GM12878 (cell line): ENCODE results near the gene CADPS. TPM values are rescaled to one million over a fixed set of nuclear protein-coding genes. Genes with fewer than 3 reads are reported as not detected.

ENCODE experiments used
- ATAC-seq: fragments of 200-7000 bp; cut with Tn5 transposase; 3 replicates; pipeline ENCODE4 v1.9.1; 2020; ENCODE audit warnings: mild to moderate bottlenecking, moderate library complexity
- BruUV-seq: library from RNA; stranded (reverse); fragments of 400-500 nt; replicated peaks from 2 replicates; lab custom pipeline; 2021; lab: Mats Ljungman, UMichigan
- CTCF ChIA-PET: fragments of 300-600 bp; sonication (Branson Sonifier 250); formaldehyde crosslinking; extraction: SDS; loops from one replicate; lab custom pipeline; 2021; ENCODE audit warnings: inconsistent platforms; lab: Yijun Ruan, JAX
- POLR2A ChIA-PET: fragments of 350-600 bp; formaldehyde crosslinking; extraction: SDS; loops from one replicate; lab custom pipeline; 2021; ENCODE audit warnings: inconsistent platforms; lab: Charles Lee
- RAD21 ChIA-PET: fragments of 300-600 bp; sonication (Branson Sonifier 250); formaldehyde crosslinking; loops from one replicate; lab custom pipeline; 2023; ENCODE audit warnings: antibody characterized with exemption; ENCODE audit not compliant: unreplicated experiment; lab: Charles Lee
- SMC1A ChIA-PET: fragments of 300-600 bp; sonication (Branson Sonifier 250); formaldehyde crosslinking; loops from one replicate; lab custom pipeline; 2023; ENCODE audit not compliant: unreplicated experiment, uncharacterized antibody; lab: Charles Lee
- DNase-seq: peaks from one replicate; pipeline ENCODE4 v3.0.0-alpha.2; 2011; ENCODE audit warnings: low read depth, low spot score
- FAIRE-seq: peaks from 3 replicates; lab custom pipeline; 2011; peaks lifted over from hg19 to GRCh38; lab: Jason Lieb, UNC
- H2AFZ ChIP-seq: 2 replicates; pipeline ENCODE4 v1.6.0; 2011; ENCODE audit warnings: low read depth, low read length, control low read depth; ENCODE audit not compliant: control insufficient read depth
- H3K27ac ChIP-seq: 2 replicates; pipeline ENCODE4 v1.5.1; 2011; ENCODE audit warnings: control low read depth; ENCODE audit not compliant: control insufficient read depth, insufficient read depth
- H3K27me3 ChIP-seq, 2 experiments: replicated peaks in 1 of 2; 2 replicates each; pipeline versions ENCODE4 v1.6.0 to v1.6.1; 2011; ENCODE audit warnings: low read length in 1 of 2; ENCODE audit not compliant: control insufficient read depth in 2 of 2, insufficient read depth in 2 of 2
- H3K36me3 ChIP-seq, 2 experiments: 2 replicates each; pipeline ENCODE4 v1.5.1; 2011; ENCODE audit warnings: low read length in 1 of 2; ENCODE audit not compliant: control insufficient read depth in 2 of 2, insufficient read depth in 2 of 2
- H3K4me1 ChIP-seq: 2 replicates; pipeline ENCODE4 v1.6.1; 2011; ENCODE audit warnings: mild to moderate bottlenecking, low read length, moderate library complexity, mixed read lengths; ENCODE audit not compliant: control insufficient read depth, insufficient read depth
- H3K4me2 ChIP-seq: 2 replicates; pipeline ENCODE4 v1.6.0; 2011; ENCODE audit warnings: control low read depth; ENCODE audit not compliant: control insufficient read depth, insufficient read depth
- H3K4me3 ChIP-seq: fragments of 200-600 bp; sonication (generic); 2 replicates; pipeline ENCODE4 v1.5.1; 2016
- H3K79me2 ChIP-seq: 2 replicates; pipeline ENCODE4 v1.6.0; 2011; ENCODE audit warnings: low read length; ENCODE audit not compliant: control insufficient read depth, insufficient read depth
- H3K9ac ChIP-seq: 2 replicates; pipeline ENCODE4 v1.8.0; 2011; ENCODE audit warnings: low read length, control low read depth, mixed read lengths; ENCODE audit not compliant: control insufficient read depth, insufficient read depth
- H3K9me3 ChIP-seq: replicated peaks from 3 replicates; pipeline ENCODE4 v1.5.1; 2011; ENCODE audit warnings: mild to moderate bottlenecking, low read length; ENCODE audit not compliant: control insufficient read depth, insufficient read depth
- H4K20me1 ChIP-seq: 2 replicates; pipeline ENCODE4 v1.6.0; 2011; ENCODE audit not compliant: control insufficient read depth, insufficient read depth
- BACH1 ChIP-seq: fragments of 450-650 bp; IDR thresholded peaks from 2 replicates; pipeline ENCODE4 v1.6.1; 2017; ENCODE audit warnings: mild to moderate bottlenecking, borderline replicate concordance
- CEBPB ChIP-seq, 2 experiments: fragments of 150-350 bp in 1 of 2; IDR thresholded peaks; 2 replicates each; pipeline ENCODE4 v1.6.1; 2012 to 2014; ENCODE audit warnings: low read depth in 2 of 2, low read length in 2 of 2, borderline replicate concordance in 1 of 2, inconsistent platforms in 1 of 2
- EED ChIP-seq: sonication (generic); IDR thresholded peaks from 2 replicates; pipeline ENCODE4 v1.6.1; 2016; ENCODE audit warnings: antibody characterized with exemption, low read depth
- EGR1 ChIP-seq, 2 experiments: IDR thresholded peaks; 1 replicate in 1 of 2; 2 replicates in 1 of 2; pipeline ENCODE4 v1.6.1; 2011 to 2012; ENCODE audit warnings: low read depth in 2 of 2, low read length in 2 of 2, borderline replicate concordance in 1 of 2, mild to moderate bottlenecking in 1 of 2, moderate library complexity in 1 of 2
- FOS ChIP-seq: IDR thresholded peaks from 3 replicates; pipeline ENCODE4 v1.6.1; 2011; ENCODE audit warnings: borderline replicate concordance; ENCODE audit not compliant: insufficient read length; ENCODE audit errors: extremely low read depth
- IKZF1 ChIP-seq: fragments of 450-650 bp; conservative IDR thresholded peaks from 2 replicates; pipeline ENCODE4 v1.6.1; 2017; ENCODE audit warnings: antibody characterized with exemption, mild to moderate bottlenecking
- KLF5 ChIP-seq: fragments of 450-650 bp; IDR thresholded peaks from 2 replicates; pipeline ENCODE4 v1.6.1; 2014; ENCODE audit warnings: mild to moderate bottlenecking; ENCODE audit not compliant: partially characterized antibody
- NFYB ChIP-seq: IDR thresholded peaks from 2 replicates; pipeline ENCODE4 v1.6.1; 2011; ENCODE audit warnings: low read depth, mild to moderate bottlenecking, low read length, improper control_type of control experiment, moderate library complexity; ENCODE audit not compliant: insufficient read depth
- NR2C2 ChIP-seq: IDR thresholded peaks from 2 replicates; pipeline ENCODE4 v1.6.1; 2011; ENCODE audit warnings: borderline replicate concordance, low read depth; ENCODE audit not compliant: control insufficient read depth, insufficient read length
- PML ChIP-seq: IDR thresholded peaks from 2 replicates; pipeline ENCODE4 v1.6.1; 2012; ENCODE audit warnings: low read length, inconsistent platforms
- SMAD1 ChIP-seq: fragments of 450-650 bp; IDR thresholded peaks from 2 replicates; pipeline ENCODE4 v1.6.1; 2018; ENCODE audit warnings: mild to moderate bottlenecking, low read depth; ENCODE audit not compliant: partially characterized antibody
- SP1 ChIP-seq: IDR thresholded peaks from one replicate; pipeline ENCODE4 v1.6.1; 2011; ENCODE audit warnings: low read depth, low read length
- SUZ12 ChIP-seq: fragments of 200-600 bp; sonication (generic); IDR thresholded peaks from one replicate; pipeline ENCODE4 v1.6.1; 2018; ENCODE audit warnings: antibody characterized with exemption, mild to moderate bottlenecking; ENCODE audit not compliant: unreplicated experiment
- ZNF217 ChIP-seq: fragments of 450-650 bp; IDR thresholded peaks from 2 replicates; pipeline ENCODE4 v1.6.1; 2017; ENCODE audit warnings: antibody characterized with exemption, mild to moderate bottlenecking
- ZSCAN29 ChIP-seq: fragments of 450-650 bp; IDR thresholded peaks from 2 replicates; pipeline ENCODE4 v1.6.1; 2017; ENCODE audit warnings: mild to moderate bottlenecking, moderate library complexity
- WGBS: methylation state at CpG from one replicate; pipeline ENCODE4 v1.1.6; 2016; ENCODE audit warnings: low lambda C conversion rate; ENCODE audit not compliant: insufficient replicate concordance, insufficient coverage; ENCODE audit errors: missing lambda C conversion rate; 5-methylcytosine and 5-hydroxymethylcytosine counted together
- in situ Hi-C: fragments of 300-500 bp; cut with MboI; formaldehyde crosslinking; loops from 9 replicates; pipeline ENCODE4 v1.14.3; 2018; ENCODE audit warnings: mixed read lengths
- intact Hi-C: fragments of 100-400 bp; cut with micrococcal nuclease; formaldehyde crosslinking; loops from one replicate; pipeline ENCODE4 v1.14.2; 2022; ENCODE audit not compliant: unreplicated experiment
- polyA plus RNA-seq, 11 experiments: library from polyadenylated mRNA; depleted of rRNA in 4 of 11; unstranded in 6 of 11; stranded (reverse) in 5 of 11; fragments of >200 nt; fragmentation: Nextera tagmentation in 4 of 11; fragmentation: Illumina TruSeq in 1 of 11; extraction: Ambion mirVana in 4 of 11; extraction: Trizol in 1 of 11; gene quantifications; 1 replicate in 1 of 11; 2 replicates in 10 of 11; pipeline versions ENCODE4 v1.2.1 to v1.2.3, GENCODE V29; 2011 to 2016; ENCODE audit warnings: inconsistent platforms in 2 of 11, missing spikeins in 2 of 11, low read depth in 1 of 11
- total RNA-seq, 4 experiments: library from RNA; depleted of rRNA in 3 of 4; stranded (reverse); fragments of >200 nt in 3 of 4; fragmentation: Illumina TruSeq in 1 of 4; extraction: Trizol in 1 of 4; gene quantifications; 2 replicates each; pipeline versions ENCODE4 v1.2.1 to v1.2.3, GENCODE V29; 2013 to 2021
- TF ChIP-seq, protein P1 (sequence below): fragments of 450-650 bp; IDR thresholded peaks from 2 replicates; pipeline ENCODE4 v1.6.1; 2017; ENCODE audit warnings: borderline replicate concordance
- TF ChIP-seq, protein P2 (sequence below): IDR thresholded peaks from 2 replicates; pipeline ENCODE4 v1.6.1; 2011; ENCODE audit warnings: borderline replicate concordance, low read depth, mild to moderate bottlenecking, moderate library complexity, low read length; ENCODE audit not compliant: insufficient read depth, poor library complexity, severe bottlenecking

CADPS gene
- total and polyA plus RNA-seq, 10 of the 15 experiments (the other 5 are each of a cell fraction or from before 2014, with no cell fraction given) = 0.20 TPM; not detected in 9

DNA sequence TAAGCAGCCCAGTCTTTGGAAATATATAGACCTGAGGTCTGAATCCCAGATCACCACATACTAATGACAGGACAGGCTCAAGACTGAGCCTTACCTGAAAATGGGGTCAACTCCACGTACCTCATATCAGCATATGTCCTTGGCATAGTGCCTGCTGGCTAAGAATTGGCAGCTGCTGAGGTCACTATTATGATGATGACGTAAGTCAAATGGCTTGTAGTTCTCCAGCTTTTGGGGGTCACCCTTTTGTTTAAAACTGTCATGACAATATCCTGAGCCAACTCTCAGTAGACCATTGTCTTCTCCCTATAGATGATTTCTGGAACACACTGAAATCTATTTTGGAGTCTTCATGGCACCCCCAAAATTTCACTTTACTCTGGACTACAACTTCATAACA lies 16.8 kb upstream of the CADPS start:
- no peaks in the 10 kb centered on the region for H3K9me3 ChIP-seq
- no peak for TF ChIP-seq SMAD1
- TF ChIP-seq SUZ12 = no peak
- TF ChIP-seq, all 136 proteins: peak for 0
- Histone ChIP-seq H2AFZ (no peak overlapping the region), H3K27me3 (no peaks in the 10 kb centered on the region), H3K9ac (no peak overlapping the region), H3K36me3 (no peaks in the 10 kb centered on the region), H3K79me2 (no peaks in the 10 kb centered on the region), H3K4me2 (no peak overlapping the region), H3K4me1 (no peaks in the 10 kb centered on the region), H4K20me1 (no peaks in the 10 kb centered on the region), H3K4me3 (no peak overlapping the region), H3K27ac (no peak overlapping the region)
- FAIRE-seq (no peak), ATAC-seq (no peak), DNase-seq (no peak)
- ChIA-PET SMC1A (no interaction called here), POLR2A (no interaction called here), RAD21 (no interaction called here), CTCF (no interaction called here)
- BruUV-seq = no TSS peak
- WGBS = 24% methylated on average over 2 of the region's 2 CpGs
- in situ Hi-C loops (no loop called here), intact Hi-C loops (no loop called here)

DNA sequence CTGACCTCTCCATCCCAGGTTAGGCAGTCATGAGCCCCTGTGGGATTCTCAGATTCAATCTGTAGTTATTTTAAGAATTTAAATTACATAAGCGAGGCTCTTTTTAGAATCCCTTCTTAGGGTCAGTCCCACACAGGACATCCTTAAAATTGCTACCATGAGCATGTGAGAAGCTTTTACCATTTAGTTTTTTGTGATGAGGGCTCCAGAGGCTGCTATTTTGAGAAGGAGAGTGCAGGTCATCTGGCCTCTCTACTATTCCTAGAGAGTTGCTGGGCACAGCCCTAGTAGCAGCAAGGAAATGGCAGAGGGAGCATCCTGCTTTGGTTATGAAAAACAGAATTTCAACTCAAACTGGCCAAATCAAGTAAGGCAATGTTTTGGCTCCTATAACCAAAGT lies 13.6 kb upstream of the CADPS start:
- Histone ChIP-seq H3K27ac (no peak overlapping the region), H3K4me1 (no peaks in the 10 kb centered on the region), H3K79me2 (no peaks in the 10 kb centered on the region), H3K36me3 (no peaks in the 10 kb centered on the region), H3K4me3 (no peak overlapping the region), H4K20me1 (no peaks in the 10 kb centered on the region), H3K9ac (no peak overlapping the region), H2AFZ (no peak overlapping the region), H3K27me3 (no peaks in the 10 kb centered on the region), H3K9me3 (no peaks in the 10 kb centered on the region), H3K4me2 (no peak overlapping the region)
- CTCF ChIA-PET = no interaction called here
- SMC1A ChIA-PET = no interaction called here
- intact Hi-C loops (no loop called here), in situ Hi-C loops (no loop called here)
- RAD21 ChIA-PET = no interaction called here
- FAIRE-seq (no peak), ATAC-seq (no peak), DNase-seq (no peak)
- no TSS peak for BruUV-seq
- POLR2A ChIA-PET = no interaction called here
- WGBS = 52% methylated on average over 1 of the region's 1 CpG
- TF ChIP-seq ZSCAN29 = no peak
- TF ChIP-seq SP1 = no peak
- no peak for TF ChIP-seq EGR1 (IDR thresholded peaks at IDR 0.05; ENCODE audit: borderline replicate concordance in 1 of 2, low read depth in 2 of 2, low read length in 2 of 2)
- no peak for TF ChIP-seq KLF5
- no peak for TF ChIP-seq ZNF217
- TF ChIP-seq PML = no peak
- TF ChIP-seq NR2C2 = no peak
- TF ChIP-seq CEBPB (IDR thresholded peaks at IDR 0.05; ENCODE audit: borderline replicate concordance in 1 of 2, low read depth in 2 of 2, low read length in 2 of 2) = no peak
- TF ChIP-seq FOS = no peak
- TF ChIP-seq, protein P1, sequence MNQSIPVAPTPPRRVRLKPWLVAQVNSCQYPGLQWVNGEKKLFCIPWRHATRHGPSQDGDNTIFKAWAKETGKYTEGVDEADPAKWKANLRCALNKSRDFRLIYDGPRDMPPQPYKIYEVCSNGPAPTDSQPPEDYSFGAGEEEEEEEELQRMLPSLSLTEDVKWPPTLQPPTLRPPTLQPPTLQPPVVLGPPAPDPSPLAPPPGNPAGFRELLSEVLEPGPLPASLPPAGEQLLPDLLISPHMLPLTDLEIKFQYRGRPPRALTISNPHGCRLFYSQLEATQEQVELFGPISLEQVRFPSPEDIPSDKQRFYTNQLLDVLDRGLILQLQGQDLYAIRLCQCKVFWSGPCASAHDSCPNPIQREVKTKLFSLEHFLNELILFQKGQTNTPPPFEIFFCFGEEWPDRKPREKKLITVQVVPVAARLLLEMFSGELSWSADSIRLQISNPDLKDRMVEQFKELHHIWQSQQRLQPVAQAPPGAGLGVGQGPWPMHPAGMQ = no peak
- TF ChIP-seq EED = no peak
- TF ChIP-seq NFYB = no peak
- TF ChIP-seq, protein P2, sequence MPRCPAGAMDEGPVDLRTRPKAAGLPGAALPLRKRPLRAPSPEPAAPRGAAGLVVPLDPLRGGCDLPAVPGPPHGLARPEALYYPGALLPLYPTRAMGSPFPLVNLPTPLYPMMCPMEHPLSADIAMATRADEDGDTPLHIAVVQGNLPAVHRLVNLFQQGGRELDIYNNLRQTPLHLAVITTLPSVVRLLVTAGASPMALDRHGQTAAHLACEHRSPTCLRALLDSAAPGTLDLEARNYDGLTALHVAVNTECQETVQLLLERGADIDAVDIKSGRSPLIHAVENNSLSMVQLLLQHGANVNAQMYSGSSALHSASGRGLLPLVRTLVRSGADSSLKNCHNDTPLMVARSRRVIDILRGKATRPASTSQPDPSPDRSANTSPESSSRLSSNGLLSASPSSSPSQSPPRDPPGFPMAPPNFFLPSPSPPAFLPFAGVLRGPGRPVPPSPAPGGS = no peak
- no peak for TF ChIP-seq BACH1
- no peak for TF ChIP-seq IKZF1
